KBM-7 (cell line): ENCODE measurements around the gene SYT17.

ENCODE experiments used
- DNase-seq: peaks from one replicate; pipeline ENCODE4 v3.0.0-alpha.2; 2015
- in situ Hi-C: fragments of 300-500 bp; cut with MboI; formaldehyde crosslinking; loops from 2 replicates; pipeline ENCODE4 v1.14.3; 2020; ENCODE audit warnings: low sequenced_read_pairs, low pct_unique_long_range_greater_than_20kb, mixed read lengths

Gene SYT17

DNA sequence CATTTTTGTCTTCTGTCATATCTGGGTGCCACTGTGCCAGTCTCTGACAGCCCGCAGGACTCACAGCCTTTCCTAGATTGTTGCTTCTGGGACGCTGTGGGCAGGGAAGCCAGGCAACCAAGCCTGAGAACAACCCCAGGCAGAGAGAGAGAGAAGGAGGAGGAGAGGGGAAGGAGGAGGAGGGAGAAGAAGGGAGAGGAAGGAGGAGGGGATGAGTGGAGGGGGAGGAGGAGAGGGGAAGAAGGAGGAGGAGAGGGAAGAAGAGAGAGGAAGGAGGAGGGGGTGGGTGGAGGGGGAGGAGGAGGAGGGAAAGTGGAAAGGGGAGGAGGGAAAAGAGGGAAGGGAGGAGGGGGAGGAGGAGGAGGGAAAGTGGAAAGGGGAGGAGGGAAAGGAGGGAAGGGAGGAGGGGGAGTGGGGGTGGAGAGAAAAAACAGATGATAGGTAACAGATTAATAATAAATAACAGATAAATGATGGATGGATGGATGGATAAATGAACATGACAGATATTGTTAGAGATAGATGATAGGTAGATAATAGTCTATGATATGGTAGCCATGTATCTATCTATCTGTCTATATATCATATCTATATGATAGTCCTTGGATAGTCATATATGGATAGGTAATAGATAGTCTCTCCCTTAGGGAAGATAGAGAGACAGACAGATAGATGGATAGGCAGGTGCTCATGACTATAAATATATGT lies 146.8 kb downstream of the SYT17 start:
- in situ Hi-C loops = no loop called here
- no peak for DNase-seq

DNA sequence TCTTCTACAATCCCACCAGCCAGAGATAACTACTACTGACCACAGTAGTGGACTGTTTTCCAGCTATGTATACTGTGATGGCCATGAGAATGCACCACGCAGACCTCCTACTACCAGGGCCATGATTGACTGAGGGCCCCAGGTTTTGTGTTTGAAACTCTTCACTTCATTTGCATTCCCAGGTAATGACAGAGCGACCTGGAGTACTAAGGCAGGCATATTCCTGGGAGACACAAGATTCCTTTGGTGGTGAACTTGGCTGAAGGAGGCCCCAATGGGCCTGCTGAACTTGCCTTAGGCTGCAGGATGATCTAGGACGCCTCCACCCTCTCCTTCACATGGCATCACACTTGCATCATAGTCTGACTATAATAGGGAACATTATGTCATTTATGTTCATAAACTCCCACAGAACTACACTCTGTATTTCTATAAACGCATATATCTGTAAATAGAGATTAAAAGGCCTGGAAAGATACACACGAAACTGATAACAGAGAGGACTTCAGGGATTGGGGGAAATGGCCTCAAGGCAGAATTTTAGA lies 147.9 kb downstream of the SYT17 start:
- in situ Hi-C loops = no loop called here
- DNase-seq = no peak

DNA sequence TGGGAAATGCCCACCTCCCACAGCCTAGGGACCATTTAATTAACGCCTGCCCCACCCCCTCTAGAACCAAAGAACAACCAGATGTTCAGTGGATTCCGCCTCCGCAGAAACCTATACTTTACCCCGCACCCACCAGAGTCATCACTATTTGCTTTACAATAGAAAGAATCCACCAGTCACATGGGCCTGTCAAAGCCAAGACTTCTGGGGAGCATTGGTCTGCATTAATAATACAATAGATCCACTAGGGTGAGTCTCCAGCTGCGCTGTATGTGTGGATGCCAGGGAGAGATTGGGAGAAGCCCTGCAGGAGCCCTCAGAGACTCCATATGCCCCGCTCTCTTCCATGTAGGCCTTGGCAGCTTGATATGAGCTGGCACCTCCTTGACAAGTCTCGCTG lies 148.8 kb downstream of the SYT17 start:
- DNase-seq = no peak
- in situ Hi-C loops = no loop called here
